OCI-LY3 (cell line): ENCODE data around the gene NPPC.
"Not testable (repeated sequence)": the region's sequence is repeated elsewhere in the genome, so short reads cannot be mapped to it uniquely, and the experiment has no call there.

Source experiments
- EZH2phosphoT487 ChIP-seq: fragments of 200-600 bp; shearing (Covaris generic); IDR thresholded peaks from 2 replicates; pipeline ENCODE4 v1.6.1; 2018; ENCODE audit warnings: antibody characterized with exemption, mixed run types, low read depth
- TF ChIP-seq, protein P1 (sequence below): fragments of 200-600, 300-600 bp; sonication (generic); IDR thresholded peaks from 2 replicates; pipeline ENCODE4 v1.5.1; 2014; ENCODE audit warnings: antibody characterized with exemption, low read length, low read depth

DNA sequence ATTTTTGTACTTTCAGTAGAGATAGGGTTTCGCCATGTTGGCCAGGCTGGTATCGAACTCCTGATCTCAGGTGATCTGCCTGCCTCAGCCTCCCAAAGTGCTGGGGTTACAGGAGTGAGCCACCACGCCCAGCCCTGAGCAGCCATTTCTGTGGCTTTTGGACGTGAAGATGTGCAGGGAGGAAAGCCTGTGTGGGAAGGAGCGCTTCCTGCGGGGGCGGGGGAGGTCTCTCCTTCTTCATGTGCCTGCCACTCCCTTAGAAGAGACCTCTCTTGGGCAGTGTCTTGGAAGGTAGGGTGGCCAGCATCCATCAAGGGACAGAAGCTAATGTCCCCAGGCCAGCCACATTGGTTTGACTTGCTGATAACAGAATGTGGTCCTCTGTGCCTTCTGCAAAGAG is 16.0 kb downstream of the NPPC start:
- TF ChIP-seq, protein P1, sequence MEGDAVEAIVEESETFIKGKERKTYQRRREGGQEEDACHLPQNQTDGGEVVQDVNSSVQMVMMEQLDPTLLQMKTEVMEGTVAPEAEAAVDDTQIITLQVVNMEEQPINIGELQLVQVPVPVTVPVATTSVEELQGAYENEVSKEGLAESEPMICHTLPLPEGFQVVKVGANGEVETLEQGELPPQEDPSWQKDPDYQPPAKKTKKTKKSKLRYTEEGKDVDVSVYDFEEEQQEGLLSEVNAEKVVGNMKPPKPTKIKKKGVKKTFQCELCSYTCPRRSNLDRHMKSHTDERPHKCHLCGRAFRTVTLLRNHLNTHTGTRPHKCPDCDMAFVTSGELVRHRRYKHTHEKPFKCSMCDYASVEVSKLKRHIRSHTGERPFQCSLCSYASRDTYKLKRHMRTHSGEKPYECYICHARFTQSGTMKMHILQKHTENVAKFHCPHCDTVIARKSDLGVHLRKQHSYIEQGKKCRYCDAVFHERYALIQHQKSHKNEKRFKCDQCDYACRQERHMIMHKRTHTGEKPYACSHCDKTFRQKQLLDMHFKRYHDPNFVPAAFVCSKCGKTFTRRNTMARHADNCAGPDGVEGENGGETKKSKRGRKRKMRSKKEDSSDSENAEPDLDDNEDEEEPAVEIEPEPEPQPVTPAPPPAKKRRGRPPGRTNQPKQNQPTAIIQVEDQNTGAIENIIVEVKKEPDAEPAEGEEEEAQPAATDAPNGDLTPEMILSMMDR, result not testable (repeated sequence)
- not testable (repeated sequence) for TF ChIP-seq EZH2phosphoT487
